ENCODE measurements around the gene PDE3B.
"Not testable (repeated sequence)": the region's sequence is repeated elsewhere in the genome, so short reads cannot be mapped to it uniquely, and the experiment has no call there.

Gene PDE3B

DNA sequence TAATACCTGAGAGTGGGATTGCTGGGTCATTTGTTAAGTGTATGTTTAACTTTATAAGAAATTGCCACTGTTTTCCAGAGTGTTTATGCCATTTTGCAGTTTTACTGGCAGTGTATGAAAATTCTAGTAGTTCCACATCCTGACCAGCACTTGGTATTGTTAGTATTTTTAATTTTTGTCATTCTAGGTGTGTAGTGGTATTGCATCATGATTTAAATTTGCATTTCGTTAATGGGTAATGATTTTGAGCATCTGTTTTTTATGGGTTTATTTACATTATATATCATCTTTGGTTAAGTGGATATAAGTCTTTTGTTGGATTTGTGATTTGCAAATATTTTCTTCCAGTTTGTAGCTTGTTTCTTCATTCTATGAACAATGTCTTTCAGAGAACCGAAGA lies 34.7 kb downstream of the PDE3B start:
- DNase-seq = no peak

DNA sequence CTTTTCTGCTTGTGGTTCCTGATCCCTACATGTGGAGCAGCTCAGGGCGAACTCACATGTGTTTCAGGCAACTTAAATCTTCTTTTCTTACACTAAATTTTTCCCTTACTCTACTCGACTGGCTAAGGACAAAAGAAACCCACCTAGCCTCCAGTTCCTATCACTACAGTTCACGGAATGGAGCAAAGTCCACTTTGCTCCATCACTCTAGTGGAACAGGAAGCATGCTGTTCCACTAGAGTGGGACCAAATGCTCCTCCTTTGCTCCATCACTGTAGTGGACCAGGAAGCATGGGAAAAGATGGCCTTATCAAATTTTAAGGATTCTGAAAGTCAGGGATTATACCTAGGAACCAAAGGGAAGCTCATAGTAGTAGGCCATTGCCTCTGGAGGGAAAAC lies 36.1 kb downstream of the PDE3B start:
- DNase-seq = no peak

DNA sequence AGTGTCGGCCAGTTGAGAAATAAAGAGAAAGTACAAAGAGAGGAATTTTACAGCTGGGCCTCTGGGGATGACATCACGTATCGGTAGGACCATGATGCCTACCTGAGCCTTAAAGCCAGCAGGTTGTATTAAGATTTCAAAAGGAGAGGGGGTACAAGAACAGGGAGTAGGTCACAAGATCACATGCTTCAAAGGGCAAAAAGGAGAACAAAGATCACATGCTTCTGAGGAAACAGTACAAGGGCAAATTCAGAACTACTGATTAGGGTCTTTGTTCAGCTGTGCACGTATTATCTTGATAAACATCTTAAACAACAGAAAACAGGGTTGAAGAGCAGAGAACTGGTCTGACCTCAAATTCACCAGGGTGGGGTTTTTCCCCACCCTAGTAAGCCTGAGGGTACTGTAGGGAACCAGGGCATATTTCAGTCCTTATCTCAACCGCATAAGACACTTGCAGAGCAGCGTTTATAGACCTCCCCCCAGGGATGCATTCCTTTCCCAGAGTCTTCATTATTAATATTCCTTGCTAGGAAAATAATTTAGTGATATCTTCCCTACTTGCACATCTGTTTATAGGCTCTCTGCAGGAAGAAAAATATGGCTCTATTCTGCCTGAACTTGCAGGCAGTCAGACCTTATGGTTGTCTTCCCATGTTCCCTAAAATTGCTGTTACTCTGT lies 40.8 kb downstream of the PDE3B start:
- DNase-seq = not testable (repeated sequence)

DNA sequence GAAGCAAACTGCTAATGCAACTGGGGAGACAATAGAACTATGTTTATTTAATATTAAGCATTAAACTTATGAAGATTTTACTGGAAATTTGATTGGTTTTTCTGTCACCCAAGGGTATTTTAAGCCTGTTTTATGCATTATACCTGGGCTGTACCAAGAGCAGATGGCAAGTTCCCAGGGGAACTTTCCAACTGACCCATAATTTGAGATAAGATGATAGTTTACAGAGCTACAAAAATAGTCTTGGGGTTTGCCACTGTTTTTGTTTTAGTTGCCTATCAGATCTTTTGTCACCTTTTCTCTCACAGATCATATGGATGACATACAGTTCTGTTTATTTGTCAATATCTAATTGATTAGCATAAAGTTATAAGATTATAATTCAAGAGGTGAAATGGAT lies 43.9 kb downstream of the PDE3B start:
- DNase-seq = no peak

DNA sequence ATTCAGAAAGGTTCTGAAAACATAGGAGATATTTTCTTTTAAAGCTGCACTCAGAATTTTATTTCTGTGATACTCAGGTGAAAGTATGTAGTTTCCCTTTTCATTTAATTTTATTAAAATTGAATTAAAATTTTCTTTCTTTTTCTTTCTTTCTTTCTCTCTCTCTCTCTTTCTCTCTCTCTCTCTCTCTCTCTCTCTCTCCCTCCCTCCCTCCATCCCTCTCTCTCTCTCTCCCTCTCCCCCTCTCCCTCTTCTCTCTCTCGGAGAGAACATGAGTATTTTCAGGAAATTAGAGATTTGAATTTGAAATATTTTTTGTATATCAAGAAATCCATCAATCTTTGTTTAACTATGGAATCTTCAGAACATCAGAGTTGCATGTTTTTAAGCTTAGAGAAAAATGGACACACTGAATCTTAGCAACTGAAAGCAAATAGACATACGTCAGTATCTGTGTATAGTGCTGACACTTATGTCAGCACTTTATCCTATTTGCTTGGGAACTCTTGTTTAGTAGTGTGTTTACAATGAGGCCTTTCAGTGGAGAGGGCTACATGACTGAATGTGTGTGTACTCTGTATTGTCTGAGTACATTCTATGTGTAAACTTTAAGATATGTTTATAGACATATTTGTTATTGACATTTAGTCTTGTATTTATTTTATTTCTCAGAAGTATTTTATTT lies 44.5 kb downstream of the PDE3B start:
- DNase-seq = no peak

DNA sequence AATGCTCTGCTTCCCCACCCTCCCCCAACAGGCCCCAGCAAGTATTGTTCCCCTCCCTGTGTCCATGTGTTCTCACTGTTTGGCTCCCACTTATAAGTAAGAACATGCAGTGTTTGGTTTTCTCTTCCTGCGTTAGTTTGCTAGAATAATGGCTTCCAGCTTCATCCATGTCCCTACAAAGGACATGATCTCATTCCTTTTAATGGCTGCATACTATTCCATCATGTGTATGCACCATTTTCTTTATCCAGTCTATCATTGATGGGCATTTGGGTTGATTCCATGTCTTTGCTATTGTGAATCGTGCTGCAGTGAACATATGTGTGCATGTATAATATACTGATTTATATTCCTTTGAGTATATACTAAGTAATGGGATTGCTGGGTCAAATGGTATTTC lies 52.1 kb downstream of the PDE3B start:
- DNase-seq = not testable (repeated sequence)

DNA sequence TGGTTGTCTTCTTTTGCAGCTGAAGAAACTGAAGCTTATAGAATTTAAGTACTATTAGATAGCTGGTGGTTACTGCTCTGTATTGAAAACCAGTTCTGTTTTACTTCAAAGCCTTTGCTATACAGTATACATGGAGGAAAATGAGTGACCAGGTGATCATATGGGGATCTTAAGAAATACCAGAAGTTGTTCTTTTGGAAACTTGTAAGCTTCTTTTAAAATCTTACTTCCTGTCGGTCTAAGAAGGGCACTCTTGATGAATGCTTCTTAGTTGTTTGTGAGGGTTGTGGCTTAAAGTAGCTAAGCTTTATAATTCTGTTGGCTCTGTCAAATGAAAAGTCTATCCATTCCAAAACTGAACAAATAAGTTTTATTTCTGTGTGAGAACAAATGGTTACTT lies 55.2 kb downstream of the PDE3B start:
- no peak for DNase-seq

DNA sequence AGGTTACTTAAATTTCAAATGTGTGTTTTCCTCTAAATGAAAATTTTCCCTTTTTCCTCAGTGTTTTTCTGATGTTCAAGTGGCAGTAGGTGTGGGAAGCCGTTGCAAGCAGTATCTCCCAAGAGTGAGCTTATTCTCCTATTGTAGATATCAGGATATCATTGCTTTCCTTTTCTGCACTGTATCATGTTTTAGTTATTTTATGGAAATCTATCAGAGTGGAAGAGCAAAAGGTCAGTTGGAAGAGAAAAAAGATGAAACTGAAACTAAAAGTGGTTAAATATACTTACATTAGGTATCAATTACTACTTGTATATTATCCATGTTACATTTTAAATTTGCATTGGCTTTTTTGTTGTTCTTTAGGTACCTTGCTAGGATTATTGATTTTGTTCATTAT lies 57.0 kb downstream of the PDE3B start:
- DNase-seq = no peak

DNA sequence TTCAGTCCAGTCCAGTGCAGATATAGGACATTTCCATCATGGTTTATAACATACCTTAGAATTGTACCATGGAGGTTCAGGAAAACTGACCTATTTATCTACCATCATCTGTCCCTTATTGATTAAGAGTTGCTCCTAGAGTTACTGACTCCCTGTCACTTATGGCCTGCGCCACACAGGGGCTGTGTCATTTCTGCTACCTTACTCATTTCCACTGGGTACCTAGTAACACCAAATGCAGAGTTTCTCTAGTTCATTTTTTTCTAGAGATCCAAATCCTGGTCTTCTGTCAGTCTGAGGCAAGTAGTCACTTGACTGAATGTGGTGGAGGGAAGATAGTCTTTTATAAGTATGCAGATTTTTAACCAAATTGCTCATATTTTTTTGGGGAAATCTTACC lies 59.2 kb downstream of the PDE3B start:
- DNase-seq = no peak

DNA sequence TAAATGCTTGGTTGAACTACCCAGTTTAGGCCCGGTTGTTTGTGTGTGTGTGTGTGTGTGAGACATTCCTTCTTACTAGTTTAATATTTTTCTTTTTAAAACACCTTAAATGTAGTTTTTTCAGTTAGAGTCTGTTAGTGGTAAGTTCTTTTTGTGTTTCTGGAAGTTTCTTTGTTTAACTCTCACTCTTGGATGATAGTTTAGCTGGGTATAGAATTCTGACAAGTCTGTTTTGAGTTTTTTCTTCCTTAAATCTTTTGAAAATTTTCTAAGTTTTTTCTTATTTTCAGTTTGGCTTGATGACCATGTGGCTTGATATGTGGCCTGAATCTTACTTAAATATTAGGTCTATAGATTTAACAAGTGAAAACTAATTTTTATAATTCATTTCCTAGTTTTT lies 60.1 kb downstream of the PDE3B start:
- DNase-seq = no peak

DNA sequence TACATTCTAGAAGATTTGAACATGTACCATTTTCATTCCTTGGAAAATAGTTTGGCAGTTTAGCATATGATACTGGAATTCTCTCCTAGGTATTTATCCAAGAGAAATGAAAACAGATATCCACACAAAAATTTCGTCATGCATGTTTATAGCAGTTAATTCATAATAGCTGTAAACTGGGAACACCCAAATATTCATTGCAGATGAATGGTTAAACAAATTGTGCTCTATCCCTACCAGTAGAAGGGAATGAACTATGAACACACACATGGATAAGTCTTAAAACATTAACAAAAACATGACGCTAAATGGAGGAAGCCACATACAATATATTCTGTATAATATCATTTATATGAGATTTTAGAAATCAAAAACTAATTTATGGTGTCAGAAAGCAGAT lies 61.5 kb downstream of the PDE3B start:
- DNase-seq = no peak

DNA sequence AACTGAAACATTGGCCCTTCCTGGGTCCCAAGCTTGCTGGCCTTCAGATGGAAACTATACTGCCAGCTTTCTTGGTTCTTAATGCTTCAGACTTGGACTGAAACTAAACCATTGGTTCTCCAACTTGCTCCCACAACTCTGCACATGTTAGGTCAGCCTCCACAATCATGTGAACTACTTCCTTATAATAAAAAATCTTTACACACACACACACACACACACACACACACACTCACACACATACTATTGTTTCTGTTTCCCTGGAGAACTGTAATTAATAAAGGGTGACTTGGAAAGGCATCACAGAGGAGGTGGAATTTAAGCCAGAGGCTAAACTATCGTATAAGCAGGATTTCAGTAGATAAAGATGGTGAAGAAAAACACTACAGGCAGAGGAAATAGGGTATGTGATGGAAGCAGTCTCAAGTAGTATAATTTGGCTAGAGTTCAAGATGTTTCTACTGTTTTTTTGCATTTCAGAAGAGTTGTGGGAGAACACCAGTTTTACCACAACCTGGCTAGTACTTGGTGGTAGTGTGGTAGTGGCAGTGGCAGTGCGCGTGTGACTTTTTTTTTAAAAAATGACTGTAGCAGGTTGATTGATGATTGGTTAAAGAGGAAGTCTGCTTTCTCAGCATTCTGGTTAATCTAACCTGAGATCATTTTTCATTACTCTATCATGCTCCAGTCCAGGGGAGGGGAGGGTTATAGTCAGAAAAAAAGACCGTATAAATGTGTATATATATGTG lies 70.1 kb downstream of the PDE3B start:
- no peak for DNase-seq

DNA sequence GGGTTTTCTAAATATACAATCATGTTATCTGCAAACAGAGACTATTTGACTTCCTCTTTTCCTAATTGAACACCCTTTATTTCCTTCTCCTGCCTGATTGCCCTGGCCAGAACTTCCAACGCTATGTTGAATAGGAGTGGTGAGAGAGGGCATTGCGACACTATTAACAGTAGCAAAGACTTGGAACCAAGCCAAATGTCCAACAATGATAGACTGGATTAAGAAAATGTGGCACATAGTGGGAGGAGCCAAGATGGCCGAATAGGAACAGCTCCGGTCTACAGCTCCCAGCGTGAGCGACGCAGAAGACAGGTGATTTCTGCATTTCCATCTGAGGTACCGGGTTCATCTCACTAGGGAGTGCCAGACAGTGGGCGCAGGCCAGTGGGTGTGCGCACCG lies 72.1 kb downstream of the PDE3B start:
- not testable (repeated sequence) for DNase-seq

DNA sequence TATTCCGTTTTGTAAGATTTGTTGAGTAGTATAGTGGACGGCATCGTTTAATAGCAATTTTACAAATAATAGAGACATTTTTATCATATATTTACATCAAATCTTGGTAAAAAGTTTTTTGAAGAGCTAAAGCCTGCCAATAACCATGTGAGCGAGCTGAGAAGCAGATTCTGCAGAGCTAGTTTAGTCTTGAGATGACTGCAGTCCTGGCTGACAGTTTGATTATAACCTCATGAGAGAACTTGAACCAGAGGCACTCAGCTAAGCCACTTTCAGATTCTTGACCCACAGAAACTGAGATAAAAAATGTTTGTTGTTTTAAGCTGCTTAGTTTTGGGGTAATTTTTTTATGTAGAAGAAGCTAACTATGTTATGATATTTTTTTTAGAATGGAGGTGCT lies 78.9 kb downstream of the PDE3B start:
- no peak for DNase-seq

DNA sequence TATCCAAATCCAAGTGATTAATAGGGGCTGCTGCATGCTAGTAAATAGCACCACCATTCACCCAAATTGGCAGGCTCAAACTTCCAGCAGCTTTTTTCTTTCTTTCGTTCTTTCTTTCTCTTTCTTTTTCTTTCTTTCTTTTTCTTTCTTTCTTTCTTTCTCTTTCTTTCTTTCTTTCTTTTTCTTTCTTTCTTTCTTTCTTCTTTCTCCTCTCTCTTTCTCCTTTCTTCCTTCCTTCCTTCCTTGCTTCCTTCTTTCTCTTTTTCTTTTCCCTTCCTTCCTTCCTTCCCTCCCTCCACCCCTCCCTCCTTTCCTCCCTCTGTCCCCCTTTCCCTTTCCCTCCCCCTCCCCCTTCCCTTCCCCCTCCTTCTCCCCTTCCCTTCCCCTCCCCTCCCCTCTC lies 81.5 kb downstream of the PDE3B start:
- no peak for DNase-seq

DNA sequence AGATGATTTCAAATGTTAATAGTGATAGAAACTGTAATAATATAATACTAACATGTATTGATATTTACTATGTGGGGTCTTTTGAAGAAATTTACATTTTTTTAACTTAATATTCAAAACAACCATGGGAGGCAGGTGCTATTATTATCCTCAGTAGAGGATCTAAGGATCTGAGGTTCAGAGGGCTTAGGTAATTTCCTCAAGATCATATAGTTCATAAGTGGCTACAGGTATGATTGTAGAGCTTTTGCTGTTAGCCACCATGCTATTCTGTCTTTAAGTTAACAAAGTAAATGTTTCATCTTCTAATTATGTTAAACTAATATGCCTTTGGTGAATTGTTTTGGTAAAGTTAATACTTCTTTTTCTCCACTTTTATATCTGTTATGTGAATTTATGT lies 83.6 kb downstream of the PDE3B start:
- no peak for DNase-seq

DNA sequence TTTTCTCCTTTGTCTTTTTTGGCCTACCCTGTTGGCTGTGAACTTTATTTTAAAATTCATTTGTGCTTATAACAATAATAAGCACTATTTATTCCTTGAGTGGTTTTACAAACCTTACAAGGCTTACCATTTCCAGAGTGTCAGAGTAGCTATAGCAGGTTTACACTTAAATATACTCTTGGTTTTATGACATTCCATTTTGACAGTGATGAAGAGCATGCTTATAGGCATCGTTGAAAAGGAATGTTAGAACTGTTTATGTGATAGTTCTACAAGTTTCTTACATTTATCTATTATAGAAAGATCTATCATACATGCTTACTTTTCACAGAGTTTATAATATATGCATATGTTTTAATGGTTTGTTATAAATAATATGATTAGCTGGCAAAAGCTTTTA lies 84.1 kb downstream of the PDE3B start:
- DNase-seq = no peak

DNA sequence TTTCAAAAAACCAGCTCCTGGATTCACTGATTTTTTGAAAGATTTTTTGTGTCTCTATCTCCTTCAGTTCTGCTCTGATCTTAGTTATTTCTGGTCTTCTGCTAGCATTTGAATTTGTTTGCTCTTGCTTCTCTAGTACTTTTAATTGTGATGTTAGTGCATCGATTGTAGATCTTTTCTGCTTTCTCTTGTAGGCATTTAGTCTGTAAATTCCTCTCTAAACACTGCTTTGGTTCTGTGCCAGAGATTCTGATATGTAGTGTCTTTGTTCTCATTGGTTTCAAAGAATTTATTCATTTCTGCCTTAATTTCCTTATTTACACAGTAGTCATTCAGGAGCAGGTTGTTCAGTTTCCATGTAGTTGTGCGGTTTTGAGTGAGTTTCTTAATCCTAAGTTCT lies 96.9 kb downstream of the PDE3B start:
- DNase-seq = not testable (repeated sequence)

DNA sequence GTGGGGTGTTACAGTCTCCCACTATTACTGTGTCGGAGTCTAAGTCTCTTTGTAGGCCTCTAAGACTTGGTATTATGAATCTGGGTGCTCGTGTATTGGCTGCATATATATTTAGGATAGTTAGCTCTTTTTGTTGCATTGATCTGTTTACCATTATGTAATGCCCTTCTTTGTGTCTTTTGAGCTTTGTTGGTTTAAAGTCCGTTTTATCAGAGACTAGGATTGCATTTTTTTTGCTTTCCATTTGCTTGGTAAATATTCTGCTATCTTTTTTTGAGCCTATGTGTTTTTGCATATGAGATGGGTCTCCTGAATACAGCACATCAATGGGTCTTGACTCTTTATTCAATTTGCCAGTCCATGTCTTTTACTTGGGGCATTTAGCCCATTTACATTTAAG lies 97.6 kb downstream of the PDE3B start:
- DNase-seq = no peak

DNA sequence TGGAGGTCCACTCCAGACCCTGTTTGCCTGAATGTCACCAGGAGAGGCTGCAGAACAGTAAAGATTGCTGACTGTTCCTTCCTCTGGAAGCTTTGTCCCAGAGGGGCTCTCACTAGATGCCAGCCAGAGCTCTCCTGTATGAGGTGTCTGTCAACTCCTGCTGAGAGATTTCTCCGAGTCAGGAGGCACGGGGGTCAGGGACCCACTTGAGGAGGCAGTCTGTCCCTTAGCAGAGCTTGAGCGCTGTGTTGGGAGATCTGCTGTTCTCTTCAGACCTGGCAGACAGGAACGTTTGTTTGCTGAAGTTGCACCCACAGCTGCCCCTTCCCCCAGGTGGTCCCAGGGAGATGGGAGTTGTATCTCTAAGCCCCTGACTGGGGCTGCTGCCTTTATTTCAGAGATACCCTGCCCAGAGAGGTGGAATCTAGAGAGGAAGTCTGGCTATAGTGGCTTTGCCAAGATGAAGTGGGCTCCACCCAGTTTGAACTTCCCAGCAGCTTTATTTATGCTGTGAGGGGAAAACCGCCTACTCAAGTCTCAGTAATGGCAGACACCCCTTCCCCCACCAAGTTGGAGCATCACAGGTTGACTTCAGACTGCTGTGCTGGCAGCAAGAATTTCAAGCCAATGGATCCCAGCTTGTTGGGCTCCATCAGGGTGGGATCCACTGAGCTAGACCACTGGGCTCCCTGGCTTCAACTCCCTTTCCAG lies 99.4 kb downstream of the PDE3B start:
- DNase-seq = no peak

DNA sequence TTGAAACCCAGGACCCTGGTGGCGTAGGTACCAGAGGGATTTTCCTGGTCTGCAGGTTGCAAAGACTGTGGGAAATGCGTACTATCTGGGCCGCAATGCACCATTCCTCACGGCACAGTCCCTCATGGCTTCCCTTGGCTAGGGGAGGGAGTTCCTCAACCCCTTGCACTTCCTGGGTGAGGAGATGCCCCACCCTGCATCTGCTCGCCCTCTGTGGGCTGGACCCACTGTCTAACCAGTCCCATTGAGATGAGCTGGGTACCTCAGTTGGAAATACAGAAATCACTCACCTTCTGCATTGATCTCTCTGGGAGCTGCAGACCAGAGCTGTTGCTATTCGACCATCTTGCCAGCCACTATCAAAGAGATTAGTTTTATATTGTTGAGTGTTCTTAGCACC lies 100.1 kb downstream of the PDE3B start:
- not testable (repeated sequence) for DNase-seq

DNA sequence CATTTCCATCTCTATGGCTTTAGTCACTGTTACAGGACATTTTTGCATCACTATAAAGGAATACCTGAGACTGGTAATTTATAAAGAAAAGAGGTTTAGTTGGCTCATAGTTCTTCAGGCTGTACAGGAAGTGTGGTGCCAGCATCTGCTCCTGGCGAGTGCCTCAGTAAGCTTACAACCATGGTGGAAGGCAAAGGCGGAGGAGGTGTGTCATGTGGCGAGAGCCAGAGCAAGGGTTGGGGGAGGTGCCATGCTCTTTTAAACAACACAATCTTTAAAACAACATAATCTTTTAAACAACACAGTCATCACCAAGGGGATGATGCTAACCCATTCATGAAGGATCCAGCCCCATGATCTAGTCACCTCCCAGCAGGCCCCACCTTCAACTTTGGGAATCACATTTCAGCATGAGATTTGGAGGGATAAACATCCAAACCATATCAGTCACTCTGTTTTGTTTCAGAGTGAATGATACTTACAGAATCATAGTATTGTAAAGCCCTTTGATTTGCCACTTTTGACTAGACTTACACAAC lies 103.3 kb downstream of the PDE3B start:
- DNase-seq = no peak

DNA sequence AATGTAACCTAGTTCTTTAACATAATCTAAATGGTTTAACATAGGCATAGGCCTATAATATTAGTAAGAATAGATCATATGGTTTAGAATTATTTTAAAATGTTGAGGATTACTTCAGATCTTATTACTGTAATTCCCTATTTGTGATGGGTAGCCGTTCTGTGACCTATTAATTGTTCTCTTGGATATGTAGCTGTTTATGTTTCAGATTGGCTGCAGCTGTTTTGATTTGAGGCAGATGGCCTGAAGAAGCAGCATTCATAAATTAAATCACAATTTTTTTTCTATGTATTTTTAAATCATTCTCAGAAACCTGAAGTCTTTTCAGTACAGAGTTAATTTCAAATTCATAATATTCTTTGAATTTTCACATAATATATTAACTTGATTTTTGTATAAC lies 104.5 kb downstream of the PDE3B start:
- DNase-seq = no peak
